Measurements from ENCODE around the gene BLMH. TPM values are rescaled to one million over a fixed set of nuclear protein-coding genes. Genes with fewer than 3 reads are reported as not detected.

Gene BLMH
- total and polyA plus RNA-seq, 2 donors (not counting 3 experiments of a cell fraction or from before 2014, with no cell fraction given): 24.6 to 65.8 TPM

DNA sequence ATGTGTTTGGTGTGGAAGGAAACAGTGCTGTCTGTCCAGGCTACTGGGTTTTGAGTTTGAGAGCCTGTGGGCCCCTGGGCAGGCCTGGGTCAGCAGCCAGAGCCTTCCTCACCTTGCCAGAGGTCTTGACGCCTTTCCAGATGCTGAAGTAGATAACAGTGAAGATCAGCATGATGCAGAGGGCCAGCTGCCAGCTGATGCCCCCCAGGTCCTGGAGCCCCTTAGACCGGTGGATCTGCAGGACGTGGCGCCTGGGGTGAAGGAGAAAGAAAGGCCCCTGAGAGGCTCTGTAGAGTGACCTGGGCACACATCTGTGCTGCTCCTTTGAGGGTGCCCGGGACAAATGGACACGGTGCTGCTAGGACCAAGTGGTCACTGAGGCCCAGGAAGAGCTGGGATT, 74.7 kb downstream of the BLMH start:
- intact Hi-C loops (cut with micrococcal nuclease) (no loop called here), dilution Hi-C loops (cut with MboI; ENCODE audit: extremely low pct_ligation_motif_present, low sequenced_read_pairs) (no loop called here)
- FAIRE-seq (no peak), DNase-seq (ENCODE audit: low read depth, low spot score) (no peak)
- Histone ChIP-seq H3K9me3 (replicated peaks; ENCODE audit: control insufficient read depth, insufficient read depth, low read length) (no peaks in the 10 kb centered on the region), H3K4me3 (replicated peaks in 1 of 3; ENCODE audit: insufficient read depth in 1 of 3, low read depth in 1 of 3, low read length in 3 of 3) (no peak overlapping the region), H4K20me1 (replicated peaks; ENCODE audit: control insufficient read depth, extremely low read depth, insufficient read depth, low read length) (no peaks in the 10 kb centered on the region), H3K36me3 (ENCODE audit: control insufficient read depth in 2 of 2, extremely low read depth in 1 of 2, insufficient read depth in 2 of 2, low read length in 2 of 2) (no peaks in the 10 kb centered on the region), H3K9me1 (replicated peaks; ENCODE audit: control insufficient read depth, extremely low read depth, insufficient read depth, low read length) (no peaks in the 10 kb centered on the region), H3K4me2 (ENCODE audit: insufficient read depth, low read length) (no peak overlapping the region), H2AFZ (ENCODE audit: low read depth, low read length) (no peak overlapping the region), H3K27me3 (ENCODE audit: control insufficient read depth in 2 of 2, insufficient read depth in 2 of 2, low read length in 2 of 2) (peaks cover 16% of the 10 kb centered on the region in 2 experiments), H3K27ac (ENCODE audit: insufficient read depth, low read depth, low read length) (no peak overlapping the region), H3K4me1 (ENCODE audit: control insufficient read depth, extremely low read depth, insufficient read depth, low read length) (no peaks in the 10 kb centered on the region), H3K79me2 (ENCODE audit: control insufficient read depth, insufficient read depth, low read length) (no peaks in the 10 kb centered on the region), H3K9ac (replicated peaks; ENCODE audit: extremely low read depth, insufficient read depth, low read length) (no peak overlapping the region)
- TF ChIP-seq POLR2A (IDR thresholded peaks at IDR 0.05; ENCODE audit: low read depth, low read length) (no peak), FOS (IDR thresholded peaks at IDR 0.05; ENCODE audit: borderline replicate concordance, insufficient read depth, low read length) (no peak), MYC (IDR thresholded peaks at IDR 0.05; ENCODE audit: low read depth, low read length) (no peak), JUN (IDR thresholded peaks at IDR 0.05; ENCODE audit: borderline replicate concordance, insufficient read depth, insufficient read length, low read depth) (no peak), POLR2AphosphoS5 (IDR thresholded peaks at IDR 0.05; ENCODE audit: insufficient read depth, low read depth, low read length) (no peak), EZH2 (IDR thresholded peaks at IDR 0.05; ENCODE audit: borderline replicate concordance, low read depth, low read length, severe bottlenecking) (no peak), GATA2 (IDR thresholded peaks at IDR 0.05; ENCODE audit: insufficient read depth, insufficient read length, low read depth, low read length) (no peak)
- TF ChIP-seq, protein P1, sequence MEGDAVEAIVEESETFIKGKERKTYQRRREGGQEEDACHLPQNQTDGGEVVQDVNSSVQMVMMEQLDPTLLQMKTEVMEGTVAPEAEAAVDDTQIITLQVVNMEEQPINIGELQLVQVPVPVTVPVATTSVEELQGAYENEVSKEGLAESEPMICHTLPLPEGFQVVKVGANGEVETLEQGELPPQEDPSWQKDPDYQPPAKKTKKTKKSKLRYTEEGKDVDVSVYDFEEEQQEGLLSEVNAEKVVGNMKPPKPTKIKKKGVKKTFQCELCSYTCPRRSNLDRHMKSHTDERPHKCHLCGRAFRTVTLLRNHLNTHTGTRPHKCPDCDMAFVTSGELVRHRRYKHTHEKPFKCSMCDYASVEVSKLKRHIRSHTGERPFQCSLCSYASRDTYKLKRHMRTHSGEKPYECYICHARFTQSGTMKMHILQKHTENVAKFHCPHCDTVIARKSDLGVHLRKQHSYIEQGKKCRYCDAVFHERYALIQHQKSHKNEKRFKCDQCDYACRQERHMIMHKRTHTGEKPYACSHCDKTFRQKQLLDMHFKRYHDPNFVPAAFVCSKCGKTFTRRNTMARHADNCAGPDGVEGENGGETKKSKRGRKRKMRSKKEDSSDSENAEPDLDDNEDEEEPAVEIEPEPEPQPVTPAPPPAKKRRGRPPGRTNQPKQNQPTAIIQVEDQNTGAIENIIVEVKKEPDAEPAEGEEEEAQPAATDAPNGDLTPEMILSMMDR (IDR thresholded peaks at IDR 0.05; ENCODE audit: extremely low read depth in 1 of 2, insufficient read depth in 1 of 2, low read depth in 1 of 2, low read length in 2 of 2): no peak
- TF ChIP-seq, protein P2, sequence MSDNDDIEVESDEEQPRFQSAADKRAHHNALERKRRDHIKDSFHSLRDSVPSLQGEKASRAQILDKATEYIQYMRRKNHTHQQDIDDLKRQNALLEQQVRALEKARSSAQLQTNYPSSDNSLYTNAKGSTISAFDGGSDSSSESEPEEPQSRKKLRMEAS (IDR thresholded peaks at IDR 0.05; ENCODE audit: insufficient read depth, insufficient read length): no peak
- no TSS peak for BruUV-seq (replicated peaks)
- ChIA-PET POLR2A (no interaction called here), CTCF (no interaction called here)

Measured in endothelial cell of umbilical vein (primary cell).